8988T (cell line): ENCODE data around the gene NAA25.
"Not testable (repeated sequence)": the region's sequence is repeated elsewhere in the genome, so short reads cannot be mapped to it uniquely, and the experiment has no call there.

Source experiments
- DNase-seq: peaks from one replicate; pipeline ENCODE4 v3.0.0; 2011

The NAA25 gene

GRCh38 chr12:112007945-112008344, 100.6 kb downstream of the NAA25 start:
- DNase-seq, result no peak

GRCh38 chr12:112005419-112006395, 102.9 kb downstream of the NAA25 start:
- no peak for DNase-seq

- DNase-seq, result no peak
Observed at GRCh38 chr12:112004041-112004440, 104.5 kb downstream of the NAA25 start.

GRCh38 chr12:112001576-112001975, 107.0 kb downstream of the NAA25 start:
- DNase-seq, result no peak

GRCh38 chr12:112000820-112001219, 107.8 kb downstream of the NAA25 start:
- DNase-seq, result no peak

- DNase-seq, result not testable (repeated sequence)
Observed at GRCh38 chr12:111999129-111999528, 109.5 kb downstream of the NAA25 start.

- DNase-seq, result no peak
Observed at GRCh38 chr12:111998015-111998414, 110.6 kb downstream of the NAA25 start.

- no peak for DNase-seq
Observed at GRCh38 chr12:111997300-111997699, 111.3 kb downstream of the NAA25 start.

- DNase-seq, result no peak
Observed at GRCh38 chr12:111995782-111996480, 112.7 kb downstream of the NAA25 start.

GRCh38 chr12:111994211-111995111, 114.1 kb downstream of the NAA25 start:
- not testable (repeated sequence) for DNase-seq

GRCh38 chr12:111993292-111994150, 115.1 kb downstream of the NAA25 start:
- no peak for DNase-seq

- no peak for DNase-seq
Observed at GRCh38 chr12:111992464-111992863, 116.1 kb downstream of the NAA25 start.

GRCh38 chr12:111991946-111992345, 116.6 kb downstream of the NAA25 start:
- no peak for DNase-seq

GRCh38 chr12:111991535-111991934, 117.0 kb downstream of the NAA25 start:
- no peak for DNase-seq

GRCh38 chr12:111984820-111985219, 123.8 kb downstream of the NAA25 start:
- no peak for DNase-seq

GRCh38 chr12:111981987-111982386, 126.6 kb downstream of the NAA25 start:
- no peak for DNase-seq

GRCh38 chr12:111980598-111980997, 128.0 kb downstream of the NAA25 start:
- DNase-seq, result no peak

- DNase-seq, result no peak
Observed at GRCh38 chr12:111978545-111978944, 130.0 kb downstream of the NAA25 start.

GRCh38 chr12:111976860-111977259, 131.7 kb downstream of the NAA25 start:
- DNase-seq, result no peak
